ENCODE results near the gene TTR.

TTR gene

DNA sequence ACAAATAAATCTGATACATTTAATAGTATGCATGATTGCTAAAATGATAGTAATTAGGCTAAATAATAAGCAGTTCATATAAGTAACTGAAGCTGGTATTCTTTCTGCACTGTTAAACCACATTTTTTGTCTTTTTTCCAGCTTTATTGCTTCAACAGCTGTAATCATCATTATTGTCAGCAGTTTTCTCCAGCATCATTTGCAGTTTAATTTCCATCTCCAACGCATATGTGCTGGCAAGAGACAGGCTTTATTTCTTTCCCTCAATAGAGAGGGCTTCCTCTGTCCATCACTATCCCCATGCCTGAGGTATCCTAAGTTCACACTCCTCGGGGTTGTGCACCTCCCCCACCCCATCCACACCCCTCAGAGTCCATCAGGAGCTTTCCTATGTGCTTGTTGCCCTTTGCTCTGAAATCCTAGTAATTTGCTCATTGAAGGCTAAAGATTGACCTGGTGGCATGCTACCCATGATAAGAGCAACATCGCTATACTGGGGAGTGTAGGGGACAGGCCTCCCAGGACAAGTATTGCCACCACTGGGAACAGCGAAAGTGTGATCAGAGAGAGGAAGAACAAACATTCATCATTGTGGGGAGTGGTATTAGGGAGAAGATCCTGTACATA is 55.6 kb downstream of the TTR start:
- no peak overlapping the region for H3K4me3 ChIP-seq (ENCODE audit: low read depth, low read length)
- in situ Hi-C loops (cut with HindIII; ENCODE audit: low pct_ligation_motif_present, low sequenced_read_pairs): no loop called here
- no peak for DNase-seq
- H3K27me3 ChIP-seq (replicated peaks): no peaks in the 10 kb centered on the region
- H3K36me3 ChIP-seq (replicated peaks): no peaks in the 10 kb centered on the region
- H3K27ac ChIP-seq: no peak overlapping the region
- TF ChIP-seq, protein P1, sequence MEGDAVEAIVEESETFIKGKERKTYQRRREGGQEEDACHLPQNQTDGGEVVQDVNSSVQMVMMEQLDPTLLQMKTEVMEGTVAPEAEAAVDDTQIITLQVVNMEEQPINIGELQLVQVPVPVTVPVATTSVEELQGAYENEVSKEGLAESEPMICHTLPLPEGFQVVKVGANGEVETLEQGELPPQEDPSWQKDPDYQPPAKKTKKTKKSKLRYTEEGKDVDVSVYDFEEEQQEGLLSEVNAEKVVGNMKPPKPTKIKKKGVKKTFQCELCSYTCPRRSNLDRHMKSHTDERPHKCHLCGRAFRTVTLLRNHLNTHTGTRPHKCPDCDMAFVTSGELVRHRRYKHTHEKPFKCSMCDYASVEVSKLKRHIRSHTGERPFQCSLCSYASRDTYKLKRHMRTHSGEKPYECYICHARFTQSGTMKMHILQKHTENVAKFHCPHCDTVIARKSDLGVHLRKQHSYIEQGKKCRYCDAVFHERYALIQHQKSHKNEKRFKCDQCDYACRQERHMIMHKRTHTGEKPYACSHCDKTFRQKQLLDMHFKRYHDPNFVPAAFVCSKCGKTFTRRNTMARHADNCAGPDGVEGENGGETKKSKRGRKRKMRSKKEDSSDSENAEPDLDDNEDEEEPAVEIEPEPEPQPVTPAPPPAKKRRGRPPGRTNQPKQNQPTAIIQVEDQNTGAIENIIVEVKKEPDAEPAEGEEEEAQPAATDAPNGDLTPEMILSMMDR (IDR thresholded peaks at IDR 0.05; ENCODE audit: low read depth, low read length, missing control alignments): no peak
